Measurements from ENCODE around the gene SYPL2.

DNA sequence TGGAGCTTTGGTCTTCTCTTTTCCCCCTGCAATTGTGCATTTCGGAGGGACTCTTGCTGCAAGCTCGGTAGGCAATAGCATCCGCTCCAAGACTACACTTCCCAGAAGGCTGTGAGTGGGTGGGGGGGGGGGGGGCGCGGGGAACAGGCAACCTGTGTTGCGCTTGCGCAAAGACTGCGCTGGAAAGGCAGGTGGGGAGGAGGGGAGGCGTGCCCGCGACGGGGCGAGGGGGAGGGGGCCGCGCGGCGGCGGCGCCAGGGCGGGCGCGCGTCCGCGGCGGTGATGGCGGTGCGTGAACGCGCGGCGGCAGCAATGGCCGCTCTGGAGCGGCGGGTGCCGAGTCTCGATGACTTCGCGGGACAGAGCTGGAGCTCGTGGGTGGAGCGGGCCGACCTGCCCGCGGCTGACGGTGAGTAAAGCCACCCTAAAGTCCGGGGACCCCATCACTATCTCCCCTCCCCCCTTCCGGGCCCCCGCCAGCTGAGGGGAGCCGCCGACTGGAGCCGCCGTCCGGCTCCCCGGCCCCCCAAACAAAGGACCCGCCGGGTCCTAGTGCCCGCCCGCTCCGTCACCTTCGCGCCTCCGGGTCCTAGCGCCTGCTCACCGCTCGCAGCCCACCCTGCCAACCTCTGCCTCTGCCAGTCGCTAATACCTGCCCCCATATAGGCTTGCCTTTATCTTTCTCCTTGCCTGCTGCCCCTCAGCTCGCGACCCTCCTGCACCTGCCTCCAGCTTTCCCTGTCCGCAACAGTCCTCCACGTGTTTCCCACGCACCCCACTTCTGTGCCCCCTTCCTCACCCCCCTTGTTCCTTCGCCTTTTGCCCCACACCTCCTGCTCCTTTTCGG lies 17.5 kb downstream of the SYPL2 start, which contains the start of gene ATXN7L2:
- TF ChIP-seq, protein P1, sequence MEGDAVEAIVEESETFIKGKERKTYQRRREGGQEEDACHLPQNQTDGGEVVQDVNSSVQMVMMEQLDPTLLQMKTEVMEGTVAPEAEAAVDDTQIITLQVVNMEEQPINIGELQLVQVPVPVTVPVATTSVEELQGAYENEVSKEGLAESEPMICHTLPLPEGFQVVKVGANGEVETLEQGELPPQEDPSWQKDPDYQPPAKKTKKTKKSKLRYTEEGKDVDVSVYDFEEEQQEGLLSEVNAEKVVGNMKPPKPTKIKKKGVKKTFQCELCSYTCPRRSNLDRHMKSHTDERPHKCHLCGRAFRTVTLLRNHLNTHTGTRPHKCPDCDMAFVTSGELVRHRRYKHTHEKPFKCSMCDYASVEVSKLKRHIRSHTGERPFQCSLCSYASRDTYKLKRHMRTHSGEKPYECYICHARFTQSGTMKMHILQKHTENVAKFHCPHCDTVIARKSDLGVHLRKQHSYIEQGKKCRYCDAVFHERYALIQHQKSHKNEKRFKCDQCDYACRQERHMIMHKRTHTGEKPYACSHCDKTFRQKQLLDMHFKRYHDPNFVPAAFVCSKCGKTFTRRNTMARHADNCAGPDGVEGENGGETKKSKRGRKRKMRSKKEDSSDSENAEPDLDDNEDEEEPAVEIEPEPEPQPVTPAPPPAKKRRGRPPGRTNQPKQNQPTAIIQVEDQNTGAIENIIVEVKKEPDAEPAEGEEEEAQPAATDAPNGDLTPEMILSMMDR (IDR thresholded peaks at IDR 0.05) = no peak
- TF ChIP-seq EP300 (IDR thresholded peaks at IDR 0.05) = no peak
- TF ChIP-seq POLR2A (IDR thresholded peaks at IDR 0.05) = peak; percentile 47

Measured in ovary (tissue), 3 donors.